NCI-H128 (cell line): Measurements from ENCODE around the gene PPP1R13L.

ENCODE experiments used
- DNase-seq: peaks from one replicate; lab custom pipeline; 2025; ENCODE audit not compliant: unreplicated experiment; lab: John Stamatoyannopoulos, UW

The PPP1R13L gene

GRCh38 chr19:45406226-45407090 lies 1.6 kb upstream of the PPP1R13L start, which contains the start of gene POLR1G:
POLR1G (plus strand) TSS chr19:45406644; CDS start chr19:45406697, 53 bp downstream.
- DNase-seq: peak; percentile 75

GRCh38 chr19:45405435-45406225 lies 761 bp upstream of the PPP1R13L start:
- peak; percentile 75 for DNase-seq

- peak; percentile 8 for DNase-seq
Measured at GRCh38 chr19:45403781-45404556, 900 bp downstream of the PPP1R13L start.

DNA sequence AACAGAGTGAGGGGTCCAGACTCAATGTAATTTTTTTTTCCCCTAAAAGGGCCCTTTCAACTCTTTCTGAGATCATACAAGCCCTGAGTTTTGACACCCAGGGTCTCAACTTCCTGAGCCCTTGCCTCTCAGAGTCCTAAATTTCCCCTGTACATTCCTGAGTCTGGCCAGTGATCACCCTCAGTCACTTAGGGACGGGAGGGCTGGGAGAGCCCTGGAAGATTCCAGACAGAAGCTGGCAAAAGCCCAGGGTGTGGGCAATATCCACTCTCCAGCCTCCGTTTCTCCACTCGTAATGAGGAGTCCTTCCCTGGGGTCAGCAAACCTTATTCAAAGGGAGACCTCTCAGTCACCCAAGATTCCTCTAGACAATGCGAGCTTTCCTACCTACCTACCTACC lies 1.6 kb downstream of the PPP1R13L start:
- no peak for DNase-seq

DNA sequence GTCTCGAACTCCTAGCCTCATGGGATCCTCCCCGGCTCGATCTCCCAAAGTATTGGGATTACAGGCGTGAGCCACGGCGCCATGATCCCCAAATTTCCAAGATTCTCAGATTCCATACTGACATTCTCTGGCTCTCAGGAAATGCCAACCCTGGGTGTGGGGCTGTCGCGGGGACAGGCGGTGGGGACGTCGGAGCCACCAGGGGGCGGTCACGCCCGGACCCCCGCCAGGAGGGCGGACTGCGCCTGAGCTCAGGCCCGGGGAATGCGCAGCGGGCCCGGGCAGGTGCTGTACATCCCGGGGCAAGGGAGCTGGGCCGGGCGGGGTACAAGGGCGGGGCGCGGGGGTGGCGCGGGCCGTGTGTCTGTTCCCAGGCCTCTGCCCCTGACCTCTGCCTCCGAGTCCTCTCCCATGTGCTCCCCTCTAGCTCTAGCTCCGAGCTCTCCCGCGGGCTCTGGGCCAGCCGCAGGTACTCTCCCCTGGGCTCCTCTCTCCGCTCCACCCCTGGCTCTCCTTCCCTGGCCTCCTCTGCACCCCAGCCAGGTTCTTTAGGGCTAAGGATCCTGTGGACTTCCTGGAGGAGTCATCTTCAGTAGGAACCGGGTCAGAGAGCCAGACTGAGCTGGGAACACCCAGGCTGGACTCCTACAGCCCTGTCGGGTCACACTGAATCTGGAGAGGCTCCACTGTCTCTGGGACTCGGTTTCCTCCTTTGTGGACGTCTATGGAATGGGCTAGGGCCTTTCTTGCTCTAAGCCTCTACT lies 2.4 kb downstream of the PPP1R13L start:
- no peak for DNase-seq

DNA sequence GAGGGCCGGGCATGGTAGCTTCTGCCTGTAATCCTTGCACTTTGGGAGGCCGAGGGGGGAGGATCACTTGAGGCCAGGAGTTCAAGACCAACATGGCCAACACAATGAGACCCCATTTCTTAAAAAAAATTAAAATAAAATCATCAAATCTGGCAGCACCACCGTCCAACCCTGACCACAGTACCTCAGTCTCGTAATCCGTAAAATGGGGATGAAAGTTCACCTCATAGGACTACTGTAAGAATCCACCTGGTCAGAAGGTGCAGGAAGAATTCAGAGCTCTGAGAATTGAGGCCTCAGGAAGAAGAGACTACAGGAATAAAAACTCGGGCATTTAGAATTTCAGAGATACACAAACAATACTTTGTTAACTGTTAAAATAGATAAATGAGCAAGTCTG lies 3.1 kb downstream of the PPP1R13L start:
- no peak for DNase-seq

GRCh38 chr19:45400192-45400591 lies 4.7 kb downstream of the PPP1R13L start:
- DNase-seq: no peak

- DNase-seq: no peak
Measured at GRCh38 chr19:45395821-45396617, 8.8 kb downstream of the PPP1R13L start.

DNA sequence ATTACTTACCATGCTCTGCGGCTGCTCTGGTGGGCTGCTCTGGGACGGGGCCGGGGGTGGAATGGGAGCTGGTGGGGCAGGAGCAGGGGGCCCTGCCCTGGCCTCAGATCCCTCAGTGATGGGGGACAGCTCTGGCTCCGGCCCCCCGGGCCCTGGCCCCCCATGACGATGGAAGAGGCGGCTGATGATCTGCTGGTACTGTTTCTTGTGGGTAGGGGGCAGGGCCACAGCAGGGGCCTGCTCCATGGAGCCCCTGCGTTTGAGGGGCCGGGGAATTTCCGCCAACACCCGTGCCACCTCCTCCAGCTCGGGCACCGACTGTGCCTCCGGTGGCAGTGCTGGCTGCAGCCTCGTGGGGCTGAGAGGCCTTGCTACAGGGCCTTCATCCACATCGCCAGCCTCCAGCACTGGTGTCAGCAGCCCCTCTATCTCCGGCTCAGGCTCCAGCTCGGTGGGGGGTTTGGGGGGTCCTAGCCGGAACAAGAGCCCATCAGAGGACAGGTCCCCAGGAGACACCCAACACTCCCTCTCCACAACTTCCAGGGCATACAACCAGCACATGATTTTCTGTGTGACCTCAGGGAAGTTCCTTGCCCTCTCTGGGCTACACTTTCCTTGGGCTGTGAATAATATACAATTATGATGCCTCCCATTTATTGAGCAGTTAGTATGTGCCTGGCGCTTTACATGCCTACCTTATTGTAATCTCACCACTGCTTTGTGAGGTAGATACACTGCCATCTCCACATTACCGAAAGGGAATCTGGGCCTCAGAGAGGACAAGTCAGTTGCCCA lies 12.8 kb downstream of the PPP1R13L start:
- no peak for DNase-seq

GRCh38 chr19:45391346-45391745 lies 13.5 kb downstream of the PPP1R13L start:
- no peak for DNase-seq

- no peak for DNase-seq
Measured at GRCh38 chr19:45385392-45386221, 19.3 kb downstream of the PPP1R13L start.

- DNase-seq: no peak
Measured at GRCh38 chr19:45382426-45382825, 22.4 kb downstream of the PPP1R13L start.

- DNase-seq: no peak
Measured at GRCh38 chr19:45380107-45380506, 24.8 kb downstream of the PPP1R13L start.

- DNase-seq: no peak
Measured at GRCh38 chr19:45376045-45376724, 28.7 kb downstream of the PPP1R13L start.

- peak; percentile 99 for DNase-seq
Measured at GRCh38 chr19:45370410-45371204, 34.3 kb downstream of the PPP1R13L start, which contains the start of gene ERCC2. ERCC2 (minus strand) TSS chr19:45370573; CDS start chr19:45370540, 33 bp downstream.

DNA sequence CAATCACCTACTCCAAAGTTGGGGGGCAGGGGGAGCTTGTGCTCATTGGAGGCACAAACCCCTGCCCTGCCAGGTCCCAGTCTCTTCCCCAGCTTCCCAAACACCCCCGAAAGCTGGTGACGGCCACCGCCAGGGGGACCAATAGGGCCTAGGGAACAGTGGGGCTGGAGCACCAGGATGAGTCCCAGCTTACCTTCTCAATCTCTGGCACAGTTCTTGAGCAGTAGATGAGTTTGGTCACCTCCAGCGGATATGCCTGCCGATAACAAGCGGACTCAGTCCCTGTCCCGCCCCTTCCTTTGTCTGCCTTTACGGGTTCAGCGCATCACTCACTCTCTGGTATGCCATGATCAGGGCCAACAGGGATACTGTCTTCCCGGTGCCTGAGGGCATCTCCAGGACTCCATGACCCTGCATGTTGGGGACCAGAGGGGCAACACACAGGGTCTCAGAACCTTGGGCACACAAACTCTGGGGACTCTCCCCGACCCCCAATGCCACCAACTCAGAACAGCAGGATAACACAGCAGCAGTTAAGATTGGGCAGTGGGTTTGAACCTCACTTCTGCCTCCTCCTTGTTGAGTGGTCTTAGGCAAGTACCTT lies 36.0 kb downstream of the PPP1R13L start:
- no peak for DNase-seq
